ENCODE data around the gene CFAP97D2.

DNA sequence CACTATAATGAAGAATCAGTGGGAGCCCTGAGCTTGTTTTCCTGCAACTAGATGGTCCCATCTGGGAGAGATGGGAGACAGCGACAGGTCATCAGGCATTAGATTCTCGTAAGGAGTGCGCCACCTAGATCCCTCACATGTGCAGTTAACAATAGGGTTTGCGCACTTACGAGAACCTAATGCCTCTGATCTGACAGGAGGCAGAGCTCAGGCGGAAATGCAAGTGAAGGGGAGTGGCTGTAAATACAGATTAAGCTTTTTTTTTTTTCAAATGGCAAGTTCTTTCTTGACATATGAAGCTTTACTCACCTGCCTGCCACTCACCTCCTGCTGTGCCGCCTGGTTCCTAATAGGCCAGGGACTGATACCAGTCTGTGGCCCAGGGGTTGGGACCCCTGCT is 70.0 kb downstream of the CFAP97D2 start:
- TF ChIP-seq EZH2 (IDR thresholded peaks at IDR 0.05), result no peak
- TF ChIP-seq POLR2AphosphoS5 (IDR thresholded peaks at IDR 0.05; ENCODE audit: borderline replicate concordance, low read depth, low read length), result no peak

All from SK-N-MC (cell line).